Measurements from ENCODE around the gene RAD18.

The RAD18 gene

GRCh38 chr3:8981296-8981695 lies 18.0 kb upstream of the RAD18 start:
- TF ChIP-seq CTCF (IDR thresholded peaks at IDR 0.05; ENCODE audit: insufficient read depth, low read length, poor library complexity, severe bottlenecking) (no peak), EZH2phosphoT487 (conservative IDR thresholded peaks at IDR 0.05; ENCODE audit: low read length) (no peak)
- Histone ChIP-seq H3K4me2 (ENCODE audit: low read depth, low read length, poor library complexity, severe bottlenecking) (no peak overlapping the region), H3K9me3 (ENCODE audit: insufficient read depth, low read length) (0 out of 2 replicates have a peak, but pooled peaks cover 3% of the 10 kb centered on the region), H3K79me2 (ENCODE audit: insufficient read depth, low read length) (no peaks in the 10 kb centered on the region), H3K27me3 (ENCODE audit: low read length) (no peaks in the 10 kb centered on the region), H2AFZ (ENCODE audit: low read depth, low read length, severe bottlenecking) (no peak overlapping the region), H3K9ac (ENCODE audit: low read length) (no peak overlapping the region), H3K36me3 (ENCODE audit: low read length) (no peaks in the 10 kb centered on the region), H3K9me2 (replicated peaks; ENCODE audit: insufficient read depth, low read length) (no peaks in the 10 kb centered on the region), H3K4me3 (ENCODE audit: insufficient read depth, low read length, poor library complexity, severe bottlenecking) (no peak overlapping the region), H4K20me1 (ENCODE audit: low read depth, low read length) (no peaks in the 10 kb centered on the region), H3F3A (ENCODE audit: insufficient read depth) (no peaks in the 10 kb centered on the region), H3K27ac (ENCODE audit: low read depth, low read length) (no peak overlapping the region)

GRCh38 chr3:8980756-8981257 lies 17.5 kb upstream of the RAD18 start:
- Histone ChIP-seq H3K4me3 (ENCODE audit: insufficient read depth, low read length, poor library complexity, severe bottlenecking) (no peak overlapping the region), H4K20me1 (ENCODE audit: low read depth, low read length) (no peaks in the 10 kb centered on the region), H3K27ac (ENCODE audit: low read depth, low read length) (no peak overlapping the region), H2AFZ (ENCODE audit: low read depth, low read length, severe bottlenecking) (no peak overlapping the region), H3K4me2 (ENCODE audit: low read depth, low read length, poor library complexity, severe bottlenecking) (no peak overlapping the region), H3K36me3 (ENCODE audit: low read length) (no peaks in the 10 kb centered on the region), H3K9me3 (ENCODE audit: insufficient read depth, low read length) (0 out of 2 replicates have a peak, but pooled peaks cover 3% of the 10 kb centered on the region), H3K9ac (ENCODE audit: low read length) (no peak overlapping the region), H3K9me2 (replicated peaks; ENCODE audit: insufficient read depth, low read length) (no peaks in the 10 kb centered on the region), H3F3A (ENCODE audit: insufficient read depth) (no peaks in the 10 kb centered on the region), H3K79me2 (ENCODE audit: insufficient read depth, low read length) (no peaks in the 10 kb centered on the region), H3K27me3 (ENCODE audit: low read length) (no peaks in the 10 kb centered on the region)
- TF ChIP-seq CTCF (IDR thresholded peaks at IDR 0.05; ENCODE audit: insufficient read depth, low read length, poor library complexity, severe bottlenecking) = no peak
- TF ChIP-seq EZH2phosphoT487 (conservative IDR thresholded peaks at IDR 0.05; ENCODE audit: low read length) = no peak

GRCh38 chr3:8979262-8979661 lies 16.0 kb upstream of the RAD18 start:
- Histone ChIP-seq H3K4me3 (ENCODE audit: insufficient read depth, low read length, poor library complexity, severe bottlenecking) (no peak overlapping the region), H3K27me3 (ENCODE audit: low read length) (no peaks in the 10 kb centered on the region), H3K79me2 (ENCODE audit: insufficient read depth, low read length) (no peaks in the 10 kb centered on the region), H4K20me1 (ENCODE audit: low read depth, low read length) (no peaks in the 10 kb centered on the region), H3K36me3 (ENCODE audit: low read length) (no peaks in the 10 kb centered on the region), H3K27ac (ENCODE audit: low read depth, low read length) (no peak overlapping the region), H2AFZ (ENCODE audit: low read depth, low read length, severe bottlenecking) (no peak overlapping the region), H3F3A (ENCODE audit: insufficient read depth) (no peaks in the 10 kb centered on the region), H3K4me2 (ENCODE audit: low read depth, low read length, poor library complexity, severe bottlenecking) (no peak overlapping the region), H3K9ac (ENCODE audit: low read length) (no peak overlapping the region), H3K9me2 (replicated peaks; ENCODE audit: insufficient read depth, low read length) (no peaks in the 10 kb centered on the region), H3K9me3 (ENCODE audit: insufficient read depth, low read length) (0 out of 2 replicates have a peak, but pooled peaks cover 3% of the 10 kb centered on the region)
- TF ChIP-seq EZH2phosphoT487 (conservative IDR thresholded peaks at IDR 0.05; ENCODE audit: low read length) = no peak
- no peak for TF ChIP-seq CTCF (IDR thresholded peaks at IDR 0.05; ENCODE audit: insufficient read depth, low read length, poor library complexity, severe bottlenecking)

Data from SU-DHL-6 (cell line).